T47D (cell line): ENCODE measurements around the gene LRFN3.

Experiments
- DNase-seq, 2 experiments: peaks; one replicate each; pipeline versions ENCODE4 v3.0.0 to v3.0.0-alpha.2; 2011 to 2012; ENCODE audit warnings: low read depth in 1 of 2, low spot score in 1 of 2
- JUND ChIP-seq: IDR thresholded peaks from 2 replicates; pipeline ENCODE4 v1.6.1; 2012; ENCODE audit warnings: low read depth
- in situ Hi-C: cut with HindIII; loops from 2 replicates; pipeline ENCODE4 v1.10.0; 2016; ENCODE audit warnings: low sequenced_read_pairs, low pct_unique_long_range_greater_than_20kb

The LRFN3 gene

DNA sequence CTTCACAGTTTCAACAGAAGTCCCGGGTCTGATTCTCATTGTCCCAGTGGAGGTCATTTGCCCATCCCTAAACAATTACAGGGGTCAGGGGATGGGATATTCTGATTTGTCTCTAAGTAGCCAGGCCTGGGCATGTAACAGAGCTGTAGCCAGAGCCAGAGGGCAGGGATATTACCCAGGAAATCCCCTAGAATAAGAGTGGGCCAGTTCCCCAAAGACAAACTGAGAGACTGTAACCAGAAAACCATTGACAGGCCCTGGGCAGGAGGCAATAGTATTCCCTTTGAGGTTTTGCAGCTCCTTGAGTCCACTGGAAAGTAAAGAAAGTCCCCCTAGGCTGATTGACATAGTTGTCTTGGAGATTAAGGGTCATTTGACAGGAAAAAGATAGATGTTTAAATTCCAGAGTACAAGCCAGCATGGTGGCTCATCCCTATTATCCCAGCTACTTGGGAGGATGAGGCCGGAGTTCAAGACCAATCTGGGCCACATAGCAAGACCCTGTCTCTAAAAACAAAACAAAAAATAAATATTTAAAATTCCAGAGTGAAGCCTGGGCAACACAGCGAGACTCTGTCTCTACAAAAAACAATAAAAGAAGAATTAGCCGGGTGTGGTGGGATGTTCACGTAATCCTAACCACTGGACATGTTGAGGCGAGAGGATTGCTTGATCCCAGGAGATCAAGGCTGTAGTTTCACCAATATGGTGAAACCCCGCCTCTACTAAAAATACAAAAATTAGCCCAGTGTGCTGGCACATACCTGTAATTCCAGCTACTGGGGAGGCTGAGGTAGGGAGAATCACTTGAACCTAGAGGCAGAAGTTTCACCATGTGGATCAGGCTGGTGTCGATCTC, 57.0 kb downstream of the LRFN3 start:
- in situ Hi-C loops: no loop called here
- no peak for TF ChIP-seq JUND
- no peak for DNase-seq

DNA sequence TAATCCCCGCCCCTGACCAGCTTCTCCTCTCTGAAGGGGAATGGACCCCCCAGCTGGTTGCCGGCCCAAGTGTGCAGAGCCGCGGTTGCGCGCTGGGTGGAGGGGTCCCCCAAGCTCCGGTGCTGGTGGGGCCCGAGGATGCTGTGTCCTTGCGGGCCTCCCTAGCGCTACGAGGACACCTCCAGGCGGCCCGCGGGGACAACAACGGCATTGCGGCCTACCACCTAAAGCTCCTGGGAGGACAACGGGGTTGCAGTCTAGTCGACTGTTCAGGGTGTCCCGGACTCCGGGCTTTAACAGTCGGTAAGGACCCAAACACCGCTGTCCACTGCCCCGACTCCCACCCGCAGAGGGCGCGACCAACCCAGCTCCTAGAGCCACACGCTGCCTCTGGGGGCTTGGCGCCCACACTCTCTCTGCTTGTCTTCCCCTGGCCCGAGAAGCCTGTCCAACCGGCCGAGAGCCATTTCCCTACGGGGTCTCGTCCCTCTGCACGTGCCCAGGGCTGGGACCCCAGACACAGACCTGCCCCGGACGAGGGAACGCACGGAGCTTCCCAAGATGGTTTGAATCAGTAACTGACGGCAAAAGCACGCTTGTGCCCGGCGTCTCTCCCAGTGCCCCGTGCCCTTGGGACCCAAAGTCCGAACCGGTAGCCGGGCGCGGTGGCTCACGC, 57.9 kb downstream of the LRFN3 start:
- in situ Hi-C loops: no loop called here
- no peak for TF ChIP-seq JUND
- no peak for DNase-seq
